Keratinocyte (primary cell): ENCODE measurements around the gene NUP85. TPM values are rescaled to one million over a fixed set of nuclear protein-coding genes. Genes with fewer than 3 reads are reported as not detected.

Experiments used
- DNase-seq: peaks from one replicate; pipeline ENCODE4 v3.0.0-alpha.2; 2011; ENCODE audit warnings: low read depth, missing footprints, low spot score
- FAIRE-seq: peaks from 2 replicates; lab custom pipeline; 2011; peaks lifted over from hg19 to GRCh38; lab: Jason Lieb, UNC
- H2AFZ ChIP-seq: 2 replicates; pipeline ENCODE4 v1.6.0; 2012; ENCODE audit warnings: low read length, control low read depth, inconsistent platforms; ENCODE audit not compliant: control insufficient read depth
- H3K27ac ChIP-seq: 2 replicates; pipeline ENCODE4 v1.5.1; 2011; ENCODE audit warnings: low read length; ENCODE audit not compliant: control insufficient read depth, insufficient read depth
- H3K27me3 ChIP-seq: 3 replicates; pipeline ENCODE4 v1.6.0; 2011; ENCODE audit warnings: low read length; ENCODE audit not compliant: control insufficient read depth, insufficient read depth; ENCODE audit errors: extremely low read depth
- H3K36me3 ChIP-seq, 2 experiments: 2 replicates in 1 of 2; 3 replicates in 1 of 2; pipeline ENCODE4 v1.5.1; 2011; ENCODE audit warnings: low read length in 2 of 2, mild to moderate bottlenecking in 1 of 2; ENCODE audit not compliant: control insufficient read depth in 2 of 2, insufficient read depth in 2 of 2; ENCODE audit errors: extremely low read depth in 1 of 2
- H3K4me1 ChIP-seq: 3 replicates; pipeline ENCODE4 v1.5.1; 2011; ENCODE audit warnings: low read length; ENCODE audit not compliant: control insufficient read depth, insufficient read depth; ENCODE audit errors: extremely low read depth
- H3K4me2 ChIP-seq: 3 replicates; pipeline ENCODE4 v1.6.0; 2011; ENCODE audit warnings: low read depth, low read length; ENCODE audit not compliant: control insufficient read depth, insufficient read depth; ENCODE audit errors: extremely low read depth
- H3K4me3 ChIP-seq, 3 experiments: fragments of 200-600 bp in 1 of 3; sonication (generic) in 1 of 3; 2 replicates in 2 of 3; 3 replicates in 1 of 3; pipeline ENCODE4 v1.5.1; 2011 to 2016; ENCODE audit warnings: low read length in 3 of 3, mild to moderate bottlenecking in 3 of 3, control low read depth in 2 of 3, inconsistent platforms in 1 of 3, low read depth in 1 of 3, mixed read lengths in 1 of 3, mixed run types in 1 of 3, moderate library complexity in 1 of 3; ENCODE audit not compliant: control insufficient read depth in 2 of 3, insufficient read depth in 2 of 3; ENCODE audit errors: extremely low read depth in 1 of 3
- H3K79me2 ChIP-seq: 2 replicates; pipeline ENCODE4 v1.6.0; 2012; ENCODE audit warnings: low read length; ENCODE audit not compliant: control insufficient read depth, insufficient read depth
- H3K9ac ChIP-seq: 3 replicates; pipeline ENCODE4 v1.6.0; 2011; ENCODE audit warnings: low read length; ENCODE audit not compliant: control insufficient read depth, insufficient read depth; ENCODE audit errors: extremely low read depth
- H3K9me1 ChIP-seq: 3 replicates; pipeline ENCODE4 v1.6.0; 2011; ENCODE audit warnings: low read length; ENCODE audit not compliant: control insufficient read depth, insufficient read depth; ENCODE audit errors: extremely low read depth
- H3K9me3 ChIP-seq: 2 replicates; pipeline ENCODE4 v1.5.1; 2012; ENCODE audit warnings: low read depth, low read length; ENCODE audit not compliant: control insufficient read depth
- H4K20me1 ChIP-seq: 3 replicates; pipeline ENCODE4 v1.6.0; 2011; ENCODE audit warnings: low read length; ENCODE audit not compliant: control insufficient read depth, insufficient read depth; ENCODE audit errors: extremely low read depth
- EZH2 ChIP-seq: IDR thresholded peaks from one replicate; pipeline ENCODE4 v1.6.1; 2012; ENCODE audit warnings: inconsistent platforms, mild to moderate bottlenecking, low read length, moderate library complexity
- dilution Hi-C: fragments of 300-500 bp; cut with MboI; formaldehyde crosslinking; loops from one replicate; pipeline ENCODE4 v1.7.0; 2020; ENCODE audit warnings: low sequenced_read_pairs; ENCODE audit not compliant: extremely low pct_ligation_motif_present
- polyA plus RNA-seq, 5 experiments: library from polyadenylated mRNA; depleted of rRNA in 3 of 5; stranded (reverse) in 3 of 5; stranded (forward) in 1 of 5; unstranded in 1 of 5; fragments of >200 nt; gene quantifications; 1 replicate in 1 of 5; 2 replicates in 3 of 5; 3 replicates in 1 of 5; pipeline versions ENCODE4 v1.2.1 to v1.2.3, GENCODE V29; 2011 to 2012; ENCODE audit warnings: missing spikeins in 2 of 5, low read depth in 1 of 5, low replicate concordance in 1 of 5
- TF ChIP-seq, protein P1 (sequence below), 3 experiments: IDR thresholded peaks in 1 of 3; conservative IDR thresholded peaks in 1 of 3; optimal IDR thresholded peaks in 1 of 3; 2 replicates in 2 of 3; 3 replicates in 1 of 3; pipeline versions ENCODE3 to v1.5.1; 2011; ENCODE audit warnings: low read length in 3 of 3, mild to moderate bottlenecking in 3 of 3, moderate library complexity in 2 of 3, control low read depth in 1 of 3, inconsistent platforms in 1 of 3; ENCODE audit not compliant: insufficient read depth in 2 of 3; ENCODE audit errors: extremely low read depth in 1 of 3

Gene NUP85
- polyA plus RNA-seq, 1 donor (not counting 4 experiments of a cell fraction or from before 2014, with no cell fraction given), result 64.4 TPM

DNA sequence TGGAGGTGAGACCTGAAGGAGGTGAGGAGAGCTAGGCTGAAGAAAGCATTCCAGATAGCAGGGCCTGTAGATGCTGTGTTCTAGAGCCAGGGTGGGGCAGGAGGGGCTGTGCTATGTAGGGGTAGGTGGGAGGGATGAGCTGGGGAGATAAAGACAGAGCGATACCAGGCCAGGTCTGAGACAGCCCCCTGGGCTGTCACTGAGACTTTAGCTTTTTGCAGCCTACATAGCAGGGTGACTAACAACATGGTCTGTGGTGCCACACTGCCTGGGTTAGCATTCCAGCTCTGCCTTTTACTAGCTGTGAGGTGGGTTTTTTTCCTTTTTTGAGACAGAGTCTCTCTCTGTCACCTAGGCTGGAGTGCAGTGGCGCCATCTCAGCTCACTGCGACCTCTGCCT lies 14.3 kb downstream of the NUP85 start:
- Histone ChIP-seq H3K79me2 (no peaks in the 10 kb centered on the region), H3K9me1 (no peaks in the 10 kb centered on the region), H3K4me1 (no peaks in the 10 kb centered on the region), H4K20me1 (peaks cover 2% of the 10 kb centered on the region), H3K27me3 (no peaks in the 10 kb centered on the region), H3K27ac (no peak overlapping the region), H3K9me3 (no peaks in the 10 kb centered on the region), H3K9ac (no peak overlapping the region), H2AFZ (no peak overlapping the region), H3K36me3 (peaks cover 27 to 33% of the 10 kb centered on the region in 2 experiments), H3K4me3 (no peak overlapping the region), H3K4me2 (no peak overlapping the region)
- DNase-seq (no peak), FAIRE-seq (no peak)
- dilution Hi-C loops, result no loop called here
- TF ChIP-seq EZH2, result no peak
- TF ChIP-seq, protein P1, sequence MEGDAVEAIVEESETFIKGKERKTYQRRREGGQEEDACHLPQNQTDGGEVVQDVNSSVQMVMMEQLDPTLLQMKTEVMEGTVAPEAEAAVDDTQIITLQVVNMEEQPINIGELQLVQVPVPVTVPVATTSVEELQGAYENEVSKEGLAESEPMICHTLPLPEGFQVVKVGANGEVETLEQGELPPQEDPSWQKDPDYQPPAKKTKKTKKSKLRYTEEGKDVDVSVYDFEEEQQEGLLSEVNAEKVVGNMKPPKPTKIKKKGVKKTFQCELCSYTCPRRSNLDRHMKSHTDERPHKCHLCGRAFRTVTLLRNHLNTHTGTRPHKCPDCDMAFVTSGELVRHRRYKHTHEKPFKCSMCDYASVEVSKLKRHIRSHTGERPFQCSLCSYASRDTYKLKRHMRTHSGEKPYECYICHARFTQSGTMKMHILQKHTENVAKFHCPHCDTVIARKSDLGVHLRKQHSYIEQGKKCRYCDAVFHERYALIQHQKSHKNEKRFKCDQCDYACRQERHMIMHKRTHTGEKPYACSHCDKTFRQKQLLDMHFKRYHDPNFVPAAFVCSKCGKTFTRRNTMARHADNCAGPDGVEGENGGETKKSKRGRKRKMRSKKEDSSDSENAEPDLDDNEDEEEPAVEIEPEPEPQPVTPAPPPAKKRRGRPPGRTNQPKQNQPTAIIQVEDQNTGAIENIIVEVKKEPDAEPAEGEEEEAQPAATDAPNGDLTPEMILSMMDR (optimal IDR thresholded peaks at IDR 0.05 in 1 of 3, IDR thresholded peaks at IDR 0.05 in 1 of 3, conservative IDR thresholded peaks at IDR 0.05 in 1 of 3; ENCODE audit: extremely low read depth in 1 of 3, insufficient read depth in 2 of 3, low read length in 3 of 3), result no peak

DNA sequence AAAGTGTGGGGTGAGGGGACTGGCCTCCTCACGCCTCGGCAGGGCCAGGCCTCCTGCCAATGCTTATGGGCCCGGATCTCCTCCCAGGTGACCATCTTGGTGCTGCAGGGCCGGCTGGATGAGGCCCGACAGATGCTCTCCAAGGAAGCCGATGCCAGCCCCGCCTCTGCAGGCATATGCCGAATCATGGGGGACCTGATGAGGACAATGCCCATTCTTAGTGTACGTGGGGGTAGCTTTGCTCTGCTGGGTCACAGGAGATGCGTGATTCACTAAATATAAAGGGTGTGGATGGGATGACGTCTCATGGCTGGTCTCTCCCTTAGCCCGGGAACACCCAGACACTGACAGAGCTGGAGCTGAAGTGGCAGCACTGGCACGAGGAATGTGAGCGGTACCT lies 19.5 kb downstream of the NUP85 start:
- H3K27ac ChIP-seq, result no peak overlapping the region
- no peaks in the 10 kb centered on the region for H3K79me2 ChIP-seq
- H3K4me3 ChIP-seq, result no peak overlapping the region
- H3K4me1 ChIP-seq, result no peaks in the 10 kb centered on the region
- FAIRE-seq (no peak), DNase-seq (no peak)
- no peak overlapping the region for H3K9ac ChIP-seq
- no peak overlapping the region for H3K4me2 ChIP-seq
- no peaks in the 10 kb centered on the region for H3K27me3 ChIP-seq
- no peak overlapping the region for H2AFZ ChIP-seq
- no peaks in the 10 kb centered on the region for H3K9me1 ChIP-seq
- dilution Hi-C loops, result no loop called here
- H4K20me1 ChIP-seq, result no peaks in the 10 kb centered on the region
- H3K36me3 ChIP-seq, result peaks cover 36 to 41% of the 10 kb centered on the region in 2 experiments
- H3K9me3 ChIP-seq, result no peaks in the 10 kb centered on the region
- TF ChIP-seq, protein P1 (optimal IDR thresholded peaks at IDR 0.05 in 1 of 3, IDR thresholded peaks at IDR 0.05 in 1 of 3, conservative IDR thresholded peaks at IDR 0.05 in 1 of 3; ENCODE audit: extremely low read depth in 1 of 3, insufficient read depth in 2 of 3, low read length in 3 of 3), result no peak
- no peak for TF ChIP-seq EZH2
